IMR-90 (cell line): ENCODE data around the gene FPR2. TPM values are rescaled to one million over a fixed set of nuclear protein-coding genes. Genes with fewer than 3 reads are reported as not detected.

Experiments
- ATAC-seq: fragments of 200-7000 bp; cut with Tn5 transposase; 2 replicates; pipeline ENCODE4 v1.9.1; 2020; ENCODE audit warnings: low read depth, mild to moderate bottlenecking, moderate library complexity
- BruUV-seq: library from RNA; stranded (reverse); fragments of 400-500 nt; replicated peaks from 2 replicates; lab custom pipeline; 2021; lab: Mats Ljungman, UMichigan
- CTCF ChIA-PET: fragments of 300-600 bp; formaldehyde crosslinking; extraction: SDS; loops from one replicate; lab custom pipeline; 2021; ENCODE audit warnings: antibody characterized with exemption; lab: Yijun Ruan, JAX
- POLR2A ChIA-PET: fragments of 300-600 bp; sonication (Branson Sonifier 250); formaldehyde crosslinking; loops from one replicate; lab custom pipeline; 2022; ENCODE audit warnings: antibody characterized with exemption; ENCODE audit not compliant: unreplicated experiment; lab: Charles Lee
- DNase-seq: peaks from one replicate; pipeline ENCODE4 v3.0.0; 2013
- H2AFZ ChIP-seq: replicated peaks from 2 replicates; pipeline ENCODE3; 2013; ENCODE audit warnings: low read length, mild to moderate bottlenecking; ENCODE audit not compliant: poor library complexity
- H2AK5ac ChIP-seq: 2 replicates; pipeline ENCODE4 v1.6.1; 2013; ENCODE audit warnings: low read depth, low read length, inconsistent platforms
- H2AK9ac ChIP-seq: replicated peaks from 2 replicates; pipeline ENCODE3; 2013; ENCODE audit warnings: mild to moderate bottlenecking, low read depth, low read length, moderate library complexity; ENCODE audit not compliant: poor library complexity
- H2BK120ac ChIP-seq: 2 replicates; pipeline ENCODE4 v1.6.1; 2013; ENCODE audit warnings: low read depth, low read length, inconsistent platforms
- H2BK15ac ChIP-seq: 3 replicates; pipeline ENCODE4 v1.6.1; 2013; ENCODE audit warnings: low read depth, low read length, inconsistent platforms
- H2BK20ac ChIP-seq: 2 replicates; pipeline ENCODE4 v1.6.1; 2013; ENCODE audit warnings: low read depth, mild to moderate bottlenecking, inconsistent platforms, low read length, moderate library complexity
- H2BK5ac ChIP-seq: 2 replicates; pipeline ENCODE4 v1.6.1; 2013; ENCODE audit warnings: mild to moderate bottlenecking, low read depth, low read length, inconsistent platforms; ENCODE audit not compliant: poor library complexity, severe bottlenecking
- H3K14ac ChIP-seq: replicated peaks from 2 replicates; pipeline ENCODE4 v1.6.1; 2013; ENCODE audit warnings: low read depth, low read length, inconsistent platforms
- H3K18ac ChIP-seq: 2 replicates; pipeline ENCODE4 v1.6.1; 2013; ENCODE audit warnings: low read depth, low read length, control low read depth
- H3K23ac ChIP-seq: 2 replicates; pipeline ENCODE4 v1.6.1; 2013; ENCODE audit warnings: low read depth, low read length, inconsistent platforms
- H3K27ac ChIP-seq: 2 replicates; pipeline ENCODE4 v1.5.1; 2013; ENCODE audit warnings: mild to moderate bottlenecking, control low read depth, low read length; ENCODE audit not compliant: insufficient read depth
- H3K27me3 ChIP-seq: 2 replicates; pipeline ENCODE4 v1.6.1; 2013; ENCODE audit warnings: low read length; ENCODE audit not compliant: control insufficient read depth, insufficient read depth
- H3K36me3 ChIP-seq: 2 replicates; pipeline ENCODE4 v1.6.1; 2013; ENCODE audit warnings: low read length, mixed read lengths; ENCODE audit not compliant: control insufficient read depth, insufficient read depth
- H3K4ac ChIP-seq: 2 replicates; pipeline ENCODE4 v1.6.1; 2013; ENCODE audit warnings: low read depth, low read length, inconsistent platforms
- H3K4me1 ChIP-seq: 2 replicates; pipeline ENCODE4 v1.6.1; 2013; ENCODE audit warnings: low read length, mixed read lengths; ENCODE audit not compliant: control insufficient read depth, insufficient read depth
- H3K4me2 ChIP-seq: 2 replicates; pipeline ENCODE4 v1.6.1; 2013; ENCODE audit warnings: low read depth, mild to moderate bottlenecking, control low read depth, low read length, moderate library complexity
- H3K4me3 ChIP-seq: 2 replicates; pipeline ENCODE4 v1.5.1; 2013; ENCODE audit warnings: low read depth, mild to moderate bottlenecking, control low read depth, low read length, moderate library complexity; ENCODE audit not compliant: insufficient read depth
- H3K56ac ChIP-seq: 2 replicates; pipeline ENCODE4 v1.6.1; 2013; ENCODE audit warnings: low read length, inconsistent platforms; ENCODE audit not compliant: insufficient read depth; ENCODE audit errors: extremely low read depth
- H3K79me1 ChIP-seq, 2 experiments: 2 replicates each; pipeline ENCODE4 v1.6.1; 2013; ENCODE audit warnings: low read length in 2 of 2, inconsistent platforms in 1 of 2, low read depth in 1 of 2
- H3K9ac ChIP-seq: 2 replicates; pipeline ENCODE4 v1.6.1; 2013; ENCODE audit warnings: low read depth, low read length, control low read depth
- H3K9me1 ChIP-seq: 2 replicates; pipeline ENCODE4 v1.6.1; 2013; ENCODE audit warnings: low read length, inconsistent platforms; ENCODE audit not compliant: insufficient read depth
- H3K9me3 ChIP-seq: 2 replicates; pipeline ENCODE4 v1.6.1; 2013; ENCODE audit warnings: low read length; ENCODE audit not compliant: control insufficient read depth, insufficient read depth
- H4K20me1 ChIP-seq: 2 replicates; pipeline ENCODE4 v1.6.1; 2013; ENCODE audit warnings: low read length, inconsistent platforms; ENCODE audit not compliant: insufficient read depth
- H4K5ac ChIP-seq: 2 replicates; pipeline ENCODE4 v1.6.1; 2013; ENCODE audit warnings: mild to moderate bottlenecking, low read depth, low read length, control low read depth
- H4K8ac ChIP-seq, 2 experiments: 2 replicates each; pipeline ENCODE4 v1.6.1; 2013; ENCODE audit warnings: low read depth in 2 of 2, low read length in 2 of 2, control low read depth in 1 of 2, inconsistent platforms in 1 of 2
- H4K91ac ChIP-seq: 2 replicates; pipeline ENCODE4 v1.6.1; 2013; ENCODE audit warnings: low read depth, low read length, inconsistent platforms; ENCODE audit not compliant: insufficient read depth
- BHLHE40 ChIP-seq: fragments of 150-350 bp; IDR thresholded peaks from 2 replicates; pipeline ENCODE4 v1.6.1; 2016; ENCODE audit warnings: mild to moderate bottlenecking, low read depth, low read length
- CEBPB ChIP-seq: IDR thresholded peaks from 2 replicates; pipeline ENCODE4 v1.6.1; 2012; ENCODE audit warnings: low read depth, low read length, improper control_type of control experiment
- CHD1 ChIP-seq: IDR thresholded peaks from 2 replicates; pipeline ENCODE4 v1.6.1; 2012; ENCODE audit warnings: low read depth, low read length, improper control_type of control experiment
- FOS ChIP-seq: fragments of 150-350 bp; IDR thresholded peaks from 2 replicates; pipeline ENCODE4 v1.6.1; 2016; ENCODE audit warnings: low read depth, low read length
- MAFK ChIP-seq: IDR thresholded peaks from 2 replicates; pipeline ENCODE4 v1.6.1; 2012; ENCODE audit warnings: low read depth, low read length, improper control_type of control experiment
- MAZ ChIP-seq: IDR thresholded peaks from 2 replicates; pipeline ENCODE4 v1.6.1; 2012; ENCODE audit warnings: low read depth, mild to moderate bottlenecking, low read length, improper control_type of control experiment, moderate library complexity, borderline replicate concordance
- MXI1 ChIP-seq: IDR thresholded peaks from 2 replicates; pipeline ENCODE4 v1.6.1; 2012; ENCODE audit warnings: low read depth, mild to moderate bottlenecking, low read length, moderate library complexity, borderline replicate concordance
- NFE2L2 ChIP-seq: fragments of 150-350 bp; IDR thresholded peaks from 2 replicates; pipeline ENCODE4 v1.6.1; 2016; ENCODE audit warnings: low read depth, mild to moderate bottlenecking, low read length
- POLR2A ChIP-seq: IDR thresholded peaks from 2 replicates; pipeline ENCODE4 v1.6.1; 2012; ENCODE audit warnings: mild to moderate bottlenecking, low read depth, low read length
- RAD21 ChIP-seq: IDR thresholded peaks from 2 replicates; pipeline ENCODE4 v1.6.1; 2012; ENCODE audit warnings: low read length, improper control_type of control experiment
- RCOR1 ChIP-seq: IDR thresholded peaks from 2 replicates; pipeline ENCODE4 v1.6.1; 2012; ENCODE audit warnings: mild to moderate bottlenecking, low read length, improper control_type of control experiment; ENCODE audit not compliant: insufficient replicate concordance
- RFX5 ChIP-seq: IDR thresholded peaks from 2 replicates; pipeline ENCODE4 v1.8.0; 2012; ENCODE audit warnings: low read depth, mild to moderate bottlenecking, low read length, moderate library complexity
- SMC3 ChIP-seq: fragments of 150-350 bp; IDR thresholded peaks from 2 replicates; pipeline ENCODE4 v1.6.1; 2016; ENCODE audit warnings: low read depth, mild to moderate bottlenecking, antibody characterized with exemption, low read length, moderate library complexity
- WGBS, 2 experiments: methylation state at CpG; one replicate each; pipeline versions ENCODE4 v1.1.5 to v1.1.7; 2013; ENCODE audit warnings: missing lambda C conversion rate in 2 of 2; ENCODE audit not compliant: insufficient read length in 1 of 2; ENCODE audit errors: extremely low coverage in 2 of 2; 5-methylcytosine and 5-hydroxymethylcytosine counted together
- dilution Hi-C: fragments of 300-500 bp; cut with HindIII; formaldehyde crosslinking; loops from one replicate; pipeline ENCODE4 v1.14.3; 2018; ENCODE audit warnings: low sequenced_read_pairs; ENCODE audit not compliant: unreplicated experiment
- in situ Hi-C: fragments of 300-500 bp; cut with MboI; formaldehyde crosslinking; loops from 3 replicates; pipeline ENCODE4 v1.14.3; 2019; ENCODE audit warnings: low sequenced_read_pairs, inconsistent platforms, mixed read lengths
- intact Hi-C: fragments of 100-400 bp; cut with micrococcal nuclease; formaldehyde crosslinking; loops from 2 replicates; pipeline ENCODE4 v1.10.0; 2022
- polyA plus RNA-seq, 3 experiments: library from polyadenylated mRNA; depleted of rRNA; stranded (reverse); fragments of >200 nt; gene quantifications; 2 replicates each; pipeline ENCODE4 v1.2.3, GENCODE V29; 2012; ENCODE audit warnings: low replicate concordance in 1 of 3
- total RNA-seq: library from RNA; depleted of rRNA; stranded (reverse); fragments of >200 nt; gene quantifications from 2 replicates; pipeline ENCODE4 v1.2.3, GENCODE V29; 2012
- TF ChIP-seq, protein P1 (sequence below): fragments of 150-350 bp; IDR thresholded peaks from 2 replicates; pipeline ENCODE4 v1.6.1; 2017; ENCODE audit warnings: mild to moderate bottlenecking, antibody characterized with exemption, low read length, low read depth
- TF ChIP-seq, protein P2 (sequence below): fragments of 150-350 bp; IDR thresholded peaks from 2 replicates; pipeline ENCODE4 v1.6.1; 2016; ENCODE audit warnings: low read depth, mild to moderate bottlenecking, low read length, moderate library complexity, borderline replicate concordance
- TF ChIP-seq, protein P3 (sequence below): conservative IDR thresholded peaks from 2 replicates; pipeline ENCODE4 v1.5.1; 2012; ENCODE audit warnings: mild to moderate bottlenecking, low read depth, low read length, improper control_type of control experiment

FPR2 gene
- total and polyA plus RNA-seq, 2 of the 4 experiments (the other 2 are of a cell fraction), result not detected

DNA sequence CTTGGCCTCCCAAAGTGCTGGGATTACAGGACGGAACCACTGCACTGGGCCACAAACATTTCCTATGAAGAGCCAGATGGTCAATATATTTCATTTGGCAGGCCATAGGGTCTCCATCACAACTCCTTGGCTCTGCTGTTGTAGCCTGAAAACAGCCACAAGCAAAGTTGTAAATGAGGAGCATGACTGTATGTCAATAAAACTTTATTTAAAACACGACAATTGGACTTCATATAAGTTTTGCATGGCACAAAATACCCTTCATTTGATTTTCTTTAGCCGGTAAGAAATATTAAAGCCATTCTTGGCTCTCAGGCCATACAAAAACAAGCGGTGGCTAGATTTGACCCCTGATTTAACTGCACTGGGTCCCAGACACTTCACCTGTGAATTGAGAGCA is 6.2 kb upstream of the FPR2 start:
- no peak overlapping the region for H2BK20ac ChIP-seq
- H3K14ac ChIP-seq, result no peak overlapping the region
- ChIA-PET CTCF (no interaction called here), POLR2A (no interaction called here)
- no peak overlapping the region for H2AK5ac ChIP-seq
- H3K36me3 ChIP-seq, result no peaks in the 10 kb centered on the region
- H3K9ac ChIP-seq, result no peak overlapping the region
- H2BK5ac ChIP-seq, result no peak overlapping the region
- H2BK15ac ChIP-seq, result no peak overlapping the region
- WGBS, 2 experiments, result no CpG with 5 or more reads among the region's 4 CpGs
- no peak overlapping the region for H4K5ac ChIP-seq
- H2AK9ac ChIP-seq, result no peak overlapping the region
- DNase-seq, result no peak
- H3K4me3 ChIP-seq, result no peak overlapping the region
- H3K4ac ChIP-seq, result no peak overlapping the region
- no peak overlapping the region for H3K18ac ChIP-seq
- dilution Hi-C loops (no loop called here), intact Hi-C loops (no loop called here), in situ Hi-C loops (no loop called here)
- no peak overlapping the region for H2AFZ ChIP-seq
- ATAC-seq, result no peak
- no peak overlapping the region for H3K23ac ChIP-seq
- H3K27me3 ChIP-seq, result no peaks in the 10 kb centered on the region
- no peak for TF ChIP-seq MAZ
- no peak for TF ChIP-seq POLR2A
- TF ChIP-seq FOS, result no peak
- TF ChIP-seq, protein P1, sequence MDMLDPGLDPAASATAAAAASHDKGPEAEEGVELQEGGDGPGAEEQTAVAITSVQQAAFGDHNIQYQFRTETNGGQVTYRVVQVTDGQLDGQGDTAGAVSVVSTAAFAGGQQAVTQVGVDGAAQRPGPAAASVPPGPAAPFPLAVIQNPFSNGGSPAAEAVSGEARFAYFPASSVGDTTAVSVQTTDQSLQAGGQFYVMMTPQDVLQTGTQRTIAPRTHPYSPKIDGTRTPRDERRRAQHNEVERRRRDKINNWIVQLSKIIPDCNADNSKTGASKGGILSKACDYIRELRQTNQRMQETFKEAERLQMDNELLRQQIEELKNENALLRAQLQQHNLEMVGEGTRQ, result no peak
- no peak for TF ChIP-seq MXI1
- TF ChIP-seq, protein P2, sequence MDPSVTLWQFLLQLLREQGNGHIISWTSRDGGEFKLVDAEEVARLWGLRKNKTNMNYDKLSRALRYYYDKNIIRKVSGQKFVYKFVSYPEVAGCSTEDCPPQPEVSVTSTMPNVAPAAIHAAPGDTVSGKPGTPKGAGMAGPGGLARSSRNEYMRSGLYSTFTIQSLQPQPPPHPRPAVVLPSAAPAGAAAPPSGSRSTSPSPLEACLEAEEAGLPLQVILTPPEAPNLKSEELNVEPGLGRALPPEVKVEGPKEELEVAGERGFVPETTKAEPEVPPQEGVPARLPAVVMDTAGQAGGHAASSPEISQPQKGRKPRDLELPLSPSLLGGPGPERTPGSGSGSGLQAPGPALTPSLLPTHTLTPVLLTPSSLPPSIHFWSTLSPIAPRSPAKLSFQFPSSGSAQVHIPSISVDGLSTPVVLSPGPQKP, result no peak
- TF ChIP-seq NFE2L2, result no peak
- no peak for TF ChIP-seq CEBPB
- no peak for TF ChIP-seq RCOR1
- TF ChIP-seq RAD21, result no peak
- TF ChIP-seq MAFK, result no peak
- no peak for TF ChIP-seq CHD1
- TF ChIP-seq SMC3, result no peak
- TF ChIP-seq RFX5, result no peak
- no peak for TF ChIP-seq BHLHE40
- TF ChIP-seq, protein P3, sequence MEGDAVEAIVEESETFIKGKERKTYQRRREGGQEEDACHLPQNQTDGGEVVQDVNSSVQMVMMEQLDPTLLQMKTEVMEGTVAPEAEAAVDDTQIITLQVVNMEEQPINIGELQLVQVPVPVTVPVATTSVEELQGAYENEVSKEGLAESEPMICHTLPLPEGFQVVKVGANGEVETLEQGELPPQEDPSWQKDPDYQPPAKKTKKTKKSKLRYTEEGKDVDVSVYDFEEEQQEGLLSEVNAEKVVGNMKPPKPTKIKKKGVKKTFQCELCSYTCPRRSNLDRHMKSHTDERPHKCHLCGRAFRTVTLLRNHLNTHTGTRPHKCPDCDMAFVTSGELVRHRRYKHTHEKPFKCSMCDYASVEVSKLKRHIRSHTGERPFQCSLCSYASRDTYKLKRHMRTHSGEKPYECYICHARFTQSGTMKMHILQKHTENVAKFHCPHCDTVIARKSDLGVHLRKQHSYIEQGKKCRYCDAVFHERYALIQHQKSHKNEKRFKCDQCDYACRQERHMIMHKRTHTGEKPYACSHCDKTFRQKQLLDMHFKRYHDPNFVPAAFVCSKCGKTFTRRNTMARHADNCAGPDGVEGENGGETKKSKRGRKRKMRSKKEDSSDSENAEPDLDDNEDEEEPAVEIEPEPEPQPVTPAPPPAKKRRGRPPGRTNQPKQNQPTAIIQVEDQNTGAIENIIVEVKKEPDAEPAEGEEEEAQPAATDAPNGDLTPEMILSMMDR, result no peak
- H3K4me1 ChIP-seq, result no peaks in the 10 kb centered on the region
- H4K20me1 ChIP-seq, result no peaks in the 10 kb centered on the region
- BruUV-seq, result no TSS peak
- H3K27ac ChIP-seq, result no peak overlapping the region
- no peaks in the 10 kb centered on the region for H3K9me1 ChIP-seq
- H3K56ac ChIP-seq, result no peak overlapping the region
- H3K79me1 ChIP-seq, result no peaks in the 10 kb centered on the region
- no peak overlapping the region for H4K8ac ChIP-seq
- H3K9me3 ChIP-seq, result peaks cover 6% of the 10 kb centered on the region
- H4K91ac ChIP-seq, result no peak overlapping the region
- no peak overlapping the region for H3K4me2 ChIP-seq
- no peak overlapping the region for H2BK120ac ChIP-seq
